K562 (cell line): Measurements from ENCODE around the gene ST7. TPM values are rescaled to one million over a fixed set of nuclear protein-coding genes. Genes with fewer than 3 reads are reported as not detected.

Source experiments
- FOXA1 ChIP-seq: fragments of 450-650 bp; IDR thresholded peaks from 2 replicates; pipeline ENCODE4 v1.6.1; 2016; ENCODE audit warnings: mild to moderate bottlenecking, borderline replicate concordance
- FOXJ2 ChIP-seq: fragments of 200-800 bp; sonication (Bioruptor generic); IDR thresholded peaks from 2 replicates; pipeline ENCODE4 v1.6.1; 2016; ENCODE audit warnings: missing genetic modification characterization, missing compliant biosample characterization
- GABPA ChIP-seq: fragments of 200-800 bp; sonication (Bioruptor generic); conservative IDR thresholded peaks from 2 replicates; pipeline ENCODE4 v1.6.1; 2016; ENCODE audit warnings: low read depth, missing genetic modification characterization, missing compliant biosample characterization
- HCFC1 ChIP-seq: IDR thresholded peaks from 2 replicates; pipeline ENCODE4 v1.6.1; 2012; ENCODE audit warnings: low read depth, low read length, improper control_type of control experiment
- HDAC1 ChIP-seq, 2 experiments: fragments of 450-650 bp; IDR thresholded peaks; 2 replicates each; pipeline ENCODE4 v1.6.1; 2016 to 2017; ENCODE audit warnings: inconsistent platforms in 1 of 2, mild to moderate bottlenecking in 1 of 2, moderate library complexity in 1 of 2
- HDAC8 ChIP-seq: fragments of 450-650 bp; IDR thresholded peaks from 2 replicates; pipeline ENCODE4 v1.6.1; 2016; ENCODE audit warnings: mild to moderate bottlenecking, missing genetic modification characterization, moderate library complexity, missing compliant biosample characterization
- MTA3 ChIP-seq: fragments of 450-650 bp; formaldehyde crosslinking; IDR thresholded peaks from 2 replicates; pipeline ENCODE4 v1.6.1; 2017; ENCODE audit warnings: mild to moderate bottlenecking, borderline replicate concordance
- NBN ChIP-seq: fragments of 450-650 bp; IDR thresholded peaks from 2 replicates; pipeline ENCODE4 v1.6.1; 2016; ENCODE audit warnings: low read depth, mild to moderate bottlenecking
- PHF20 ChIP-seq: fragments of 450-650 bp; IDR thresholded peaks from 2 replicates; pipeline ENCODE4 v1.6.1; 2018; ENCODE audit not compliant: partially characterized antibody
- RB1 ChIP-seq: fragments of 450-650 bp; IDR thresholded peaks from 2 replicates; pipeline ENCODE4 v1.6.1; 2017; ENCODE audit warnings: low read depth, mild to moderate bottlenecking
- SETDB1 ChIP-seq: IDR thresholded peaks from one replicate; pipeline ENCODE4 v1.6.1; 2012; ENCODE audit warnings: low read length, control low read depth, inconsistent platforms
- ZBTB1 ChIP-seq: sonication (generic); formaldehyde crosslinking; IDR thresholded peaks from 2 replicates; pipeline ENCODE4 v1.8.1; 2023; ENCODE audit warnings: missing genetic modification reagents, low read depth, mild to moderate bottlenecking, borderline replicate concordance
- ZBTB7A ChIP-seq: IDR thresholded peaks from 2 replicates; pipeline ENCODE4 v1.6.1; 2011; ENCODE audit warnings: low read depth, mild to moderate bottlenecking, low read length, moderate library complexity, borderline replicate concordance; ENCODE audit not compliant: control insufficient read depth
- ZC3H8 ChIP-seq: fragments of 450-650 bp; IDR thresholded peaks from 2 replicates; pipeline ENCODE4 v1.6.1; 2017
- polyA plus RNA-seq, 8 experiments: library from polyadenylated mRNA; depleted of rRNA in 4 of 8; stranded (reverse) in 5 of 8; unstranded in 3 of 8; fragments of >200 nt; fragmentation: Nextera tagmentation in 2 of 8; fragmentation: Illumina TruSeq in 1 of 8; extraction: Ambion mirVana in 2 of 8; extraction: Trizol in 1 of 8; gene quantifications; 2 replicates each; pipeline versions ENCODE4 v1.2.1 to v1.2.3, GENCODE V29; 2011 to 2014; ENCODE audit warnings: inconsistent platforms in 1 of 8, missing spikeins in 1 of 8
- total RNA-seq, 7 experiments: library from RNA; depleted of rRNA in 6 of 7; stranded (reverse); fragments of >200 nt in 6 of 7; fragmentation: Illumina TruSeq in 2 of 7; extraction: Trizol in 2 of 7; gene quantifications; 2 replicates each; pipeline versions ENCODE4 v1.2.1 to v1.2.3, GENCODE V29; 2011 to 2021; ENCODE audit warnings: low replicate concordance in 1 of 7
- TF ChIP-seq, protein P1 (sequence below): fragments of 450-650 bp; formaldehyde crosslinking; IDR thresholded peaks from 2 replicates; pipeline ENCODE4 v1.4.0; 2020; ENCODE audit warnings: mild to moderate bottlenecking
- TF ChIP-seq, protein P2 (sequence below): fragments of 450-650 bp; IDR thresholded peaks from 2 replicates; pipeline ENCODE4 v1.6.1; 2016; ENCODE audit warnings: missing biosample characterization, missing genetic modification characterization
- TF ChIP-seq, protein P3 (sequence below), 2 experiments: fragments of 450-650 bp; IDR thresholded peaks; 2 replicates each; pipeline ENCODE4 v1.6.1; 2016
- TF ChIP-seq, protein P4 (sequence below): fragments of 450-650 bp; IDR thresholded peaks from 2 replicates; pipeline ENCODE4 v1.6.1; 2014; ENCODE audit warnings: low read depth, mild to moderate bottlenecking, moderate library complexity, borderline replicate concordance
- TF ChIP-seq, protein P5 (sequence below): fragments of 250-450 bp; sonication (Bioruptor Pico); IDR thresholded peaks from 2 replicates; pipeline ENCODE4 v1.8.0; 2021; ENCODE audit warnings: borderline replicate concordance, mild to moderate bottlenecking, moderate library complexity; ENCODE audit not compliant: poor library complexity, severe bottlenecking
- TF ChIP-seq, protein P6 (sequence below): fragments of 450-650 bp; formaldehyde crosslinking; IDR thresholded peaks from 2 replicates; pipeline ENCODE4 v1.4.0; 2022; ENCODE audit warnings: missing genetic modification characterization

ST7 gene
- total and polyA plus RNA-seq, 9 of the 15 experiments (the other 6 are each of a cell fraction or from before 2014, with no cell fraction given) = 23.9 to 56.3 (median 36.9) TPM

DNA sequence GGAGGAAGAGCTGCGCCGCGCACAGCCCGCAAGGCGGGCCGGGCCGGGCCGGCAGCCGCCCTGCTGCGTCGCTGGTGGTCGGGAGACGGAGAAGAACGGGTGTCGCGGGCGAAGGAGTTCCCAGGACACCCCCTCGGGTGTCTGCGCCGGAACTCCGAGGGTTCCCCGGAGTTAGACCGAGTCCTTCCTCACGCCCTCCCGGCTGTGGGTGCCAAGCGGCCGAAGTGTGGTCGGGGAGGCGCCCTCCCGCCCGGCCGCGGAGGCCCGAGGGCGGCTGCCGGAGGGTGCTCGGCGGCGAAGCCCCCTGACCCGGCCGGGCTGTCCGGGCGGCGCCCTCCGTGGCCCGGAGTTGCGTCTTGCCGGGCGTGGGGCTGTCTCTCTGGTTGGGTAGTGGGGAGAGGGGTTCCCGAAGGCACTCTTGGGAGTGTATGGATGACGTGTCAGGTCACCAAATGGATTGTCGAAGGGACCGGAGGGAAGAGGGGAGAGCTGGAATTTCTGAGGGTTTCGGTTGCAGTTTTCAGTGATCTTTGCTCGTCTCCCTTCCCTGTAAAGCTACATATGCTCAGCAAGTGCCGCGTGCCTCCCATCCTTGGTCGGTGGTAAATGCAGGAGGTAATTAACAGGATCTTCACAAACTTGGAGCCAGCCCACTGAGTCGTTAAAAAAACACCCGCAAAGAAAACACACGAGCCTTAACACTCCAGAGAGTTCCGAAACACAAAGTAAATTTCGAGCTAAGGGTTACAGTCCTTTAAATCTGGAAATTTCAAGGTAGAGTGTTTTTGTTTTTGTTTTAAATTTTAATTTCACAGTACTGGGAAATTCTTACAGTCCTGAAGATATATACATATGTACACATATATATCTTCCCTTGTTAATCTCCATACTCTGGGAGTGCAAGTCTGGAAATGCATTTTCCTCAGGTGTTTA is 871 bp downstream of the ST7 start (continued):
- TF ChIP-seq, protein P1, sequence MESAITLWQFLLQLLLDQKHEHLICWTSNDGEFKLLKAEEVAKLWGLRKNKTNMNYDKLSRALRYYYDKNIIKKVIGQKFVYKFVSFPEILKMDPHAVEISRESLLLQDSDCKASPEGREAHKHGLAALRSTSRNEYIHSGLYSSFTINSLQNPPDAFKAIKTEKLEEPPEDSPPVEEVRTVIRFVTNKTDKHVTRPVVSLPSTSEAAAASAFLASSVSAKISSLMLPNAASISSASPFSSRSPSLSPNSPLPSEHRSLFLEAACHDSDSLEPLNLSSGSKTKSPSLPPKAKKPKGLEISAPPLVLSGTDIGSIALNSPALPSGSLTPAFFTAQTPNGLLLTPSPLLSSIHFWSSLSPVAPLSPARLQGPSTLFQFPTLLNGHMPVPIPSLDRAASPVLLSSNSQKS (CRISPR knock-in tag) = no peak
- peak; percentile 20 to 81; a peak in 2 of 4 replicates for TF ChIP-seq HDAC1 (IDR thresholded peaks at IDR 0.05)
- no peak for TF ChIP-seq FOXJ2 (tag)
- TF ChIP-seq MTA3 = peak; percentile 71; the same call in 1 of the 2 replicates
- peak; percentile 77; the same call in 1 of the 2 replicates for TF ChIP-seq NBN
- TF ChIP-seq, protein P2, sequence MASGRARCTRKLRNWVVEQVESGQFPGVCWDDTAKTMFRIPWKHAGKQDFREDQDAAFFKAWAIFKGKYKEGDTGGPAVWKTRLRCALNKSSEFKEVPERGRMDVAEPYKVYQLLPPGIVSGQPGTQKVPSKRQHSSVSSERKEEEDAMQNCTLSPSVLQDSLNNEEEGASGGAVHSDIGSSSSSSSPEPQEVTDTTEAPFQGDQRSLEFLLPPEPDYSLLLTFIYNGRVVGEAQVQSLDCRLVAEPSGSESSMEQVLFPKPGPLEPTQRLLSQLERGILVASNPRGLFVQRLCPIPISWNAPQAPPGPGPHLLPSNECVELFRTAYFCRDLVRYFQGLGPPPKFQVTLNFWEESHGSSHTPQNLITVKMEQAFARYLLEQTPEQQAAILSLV (tag) = no peak
- peak; percentile 12 for TF ChIP-seq PHF20
- TF ChIP-seq, protein P3, sequence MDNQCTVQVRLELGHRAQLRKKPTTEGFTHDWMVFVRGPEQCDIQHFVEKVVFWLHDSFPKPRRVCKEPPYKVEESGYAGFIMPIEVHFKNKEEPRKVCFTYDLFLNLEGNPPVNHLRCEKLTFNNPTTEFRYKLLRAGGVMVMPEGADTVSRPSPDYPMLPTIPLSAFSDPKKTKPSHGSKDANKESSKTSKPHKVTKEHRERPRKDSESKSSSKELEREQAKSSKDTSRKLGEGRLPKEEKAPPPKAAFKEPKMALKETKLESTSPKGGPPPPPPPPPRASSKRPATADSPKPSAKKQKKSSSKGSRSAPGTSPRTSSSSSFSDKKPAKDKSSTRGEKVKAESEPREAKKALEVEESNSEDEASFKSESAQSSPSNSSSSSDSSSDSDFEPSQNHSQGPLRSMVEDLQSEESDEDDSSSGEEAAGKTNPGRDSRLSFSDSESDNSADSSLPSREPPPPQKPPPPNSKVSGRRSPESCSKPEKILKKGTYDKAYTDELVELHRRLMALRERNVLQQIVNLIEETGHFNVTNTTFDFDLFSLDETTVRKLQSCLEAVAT (IDR thresholded peaks at IDR 0.05) = peak; percentile 55 to 100; a peak in 3 of 4 replicates
- peak; percentile 59; the same call in 1 of the 2 replicates for TF ChIP-seq GABPA (tag)
- peak; percentile 21; the same call in 1 of the 2 replicates for TF ChIP-seq HDAC8 (tag)
- TF ChIP-seq ZBTB1 (CRISPR knock-in tag) = 0 out of 2 replicates have a peak, but pooled peaks have one; percentile 16
- peak; percentile 83 for TF ChIP-seq ZBTB7A
- TF ChIP-seq, protein P4, sequence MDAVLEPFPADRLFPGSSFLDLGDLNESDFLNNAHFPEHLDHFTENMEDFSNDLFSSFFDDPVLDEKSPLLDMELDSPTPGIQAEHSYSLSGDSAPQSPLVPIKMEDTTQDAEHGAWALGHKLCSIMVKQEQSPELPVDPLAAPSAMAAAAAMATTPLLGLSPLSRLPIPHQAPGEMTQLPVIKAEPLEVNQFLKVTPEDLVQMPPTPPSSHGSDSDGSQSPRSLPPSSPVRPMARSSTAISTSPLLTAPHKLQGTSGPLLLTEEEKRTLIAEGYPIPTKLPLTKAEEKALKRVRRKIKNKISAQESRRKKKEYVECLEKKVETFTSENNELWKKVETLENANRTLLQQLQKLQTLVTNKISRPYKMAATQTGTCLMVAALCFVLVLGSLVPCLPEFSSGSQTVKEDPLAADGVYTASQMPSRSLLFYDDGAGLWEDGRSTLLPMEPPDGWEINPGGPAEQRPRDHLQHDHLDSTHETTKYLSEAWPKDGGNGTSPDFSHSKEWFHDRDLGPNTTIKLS = peak; percentile 98
- TF ChIP-seq, protein P5, sequence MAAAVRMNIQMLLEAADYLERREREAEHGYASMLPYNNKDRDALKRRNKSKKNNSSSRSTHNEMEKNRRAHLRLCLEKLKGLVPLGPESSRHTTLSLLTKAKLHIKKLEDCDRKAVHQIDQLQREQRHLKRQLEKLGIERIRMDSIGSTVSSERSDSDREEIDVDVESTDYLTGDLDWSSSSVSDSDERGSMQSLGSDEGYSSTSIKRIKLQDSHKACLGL = peak; percentile 36
- TF ChIP-seq HCFC1 = peak; percentile 72
- TF ChIP-seq RB1 = peak; percentile 49
- no peak for TF ChIP-seq SETDB1
- TF ChIP-seq FOXA1 = no peak
- TF ChIP-seq ZC3H8 = no peak
- TF ChIP-seq, protein P6, sequence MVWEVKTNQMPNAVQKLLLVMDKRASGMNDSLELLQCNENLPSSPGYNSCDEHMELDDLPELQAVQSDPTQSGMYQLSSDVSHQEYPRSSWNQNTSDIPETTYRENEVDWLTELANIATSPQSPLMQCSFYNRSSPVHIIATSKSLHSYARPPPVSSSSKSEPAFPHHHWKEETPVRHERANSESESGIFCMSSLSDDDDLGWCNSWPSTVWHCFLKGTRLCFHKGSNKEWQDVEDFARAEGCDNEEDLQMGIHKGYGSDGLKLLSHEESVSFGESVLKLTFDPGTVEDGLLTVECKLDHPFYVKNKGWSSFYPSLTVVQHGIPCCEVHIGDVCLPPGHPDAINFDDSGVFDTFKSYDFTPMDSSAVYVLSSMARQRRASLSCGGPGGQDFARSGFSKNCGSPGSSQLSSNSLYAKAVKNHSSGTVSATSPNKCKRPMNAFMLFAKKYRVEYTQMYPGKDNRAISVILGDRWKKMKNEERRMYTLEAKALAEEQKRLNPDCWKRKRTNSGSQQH (CRISPR knock-in tag) = peak; percentile 84; the same call in 1 of the 2 replicates
